HUES64 (cell line): ENCODE data around the gene SI. TPM values are rescaled to one million over a fixed set of nuclear protein-coding genes. Genes with fewer than 3 reads are reported as not detected.

Experiments
- H3K27ac ChIP-seq: 2 replicates; pipeline ENCODE4 v1.7.0; 2013; ENCODE audit warnings: low read depth, low read length, inconsistent platforms
- H3K27me3 ChIP-seq: 2 replicates; pipeline ENCODE4 v1.6.1; 2013; ENCODE audit warnings: mild to moderate bottlenecking, low read length; ENCODE audit not compliant: insufficient read depth
- H3K36me3 ChIP-seq: 2 replicates; pipeline ENCODE4 v1.6.1; 2013; ENCODE audit warnings: mild to moderate bottlenecking, low read length; ENCODE audit not compliant: insufficient read depth
- H3K4me1 ChIP-seq: 2 replicates; pipeline ENCODE4 v1.6.1; 2013; ENCODE audit warnings: mild to moderate bottlenecking, low read length, moderate library complexity; ENCODE audit not compliant: insufficient read depth
- H3K4me3 ChIP-seq: 2 replicates; pipeline ENCODE4 v1.5.1; 2013; ENCODE audit warnings: mild to moderate bottlenecking, low read length, moderate library complexity
- H3K9ac ChIP-seq: 2 replicates; pipeline ENCODE4 v1.6.1; 2013; ENCODE audit warnings: mild to moderate bottlenecking, low read depth, low read length
- H3K9me3 ChIP-seq: 2 replicates; pipeline ENCODE4 v1.6.1; 2013; ENCODE audit warnings: low read depth, low read length; ENCODE audit not compliant: insufficient read depth
- WGBS: fragments of 150-250, 120-280 bp; methylation state at CpG from one replicate; pipeline ENCODE4 v1.1.7; 2013; ENCODE audit warnings: missing lambda C conversion rate; 5-methylcytosine and 5-hydroxymethylcytosine counted together
- polyA plus RNA-seq, 2 experiments: library from polyadenylated mRNA; stranded (reverse); fragments of 50-300 nt; gene quantifications; one replicate each; pipeline ENCODE4 v1.2.3, GENCODE V29; 2013

The SI gene
- polyA plus RNA-seq (2013, experiment 1 of 2) = not detected
- polyA plus RNA-seq (2013, experiment 2 of 2) = not detected

DNA sequence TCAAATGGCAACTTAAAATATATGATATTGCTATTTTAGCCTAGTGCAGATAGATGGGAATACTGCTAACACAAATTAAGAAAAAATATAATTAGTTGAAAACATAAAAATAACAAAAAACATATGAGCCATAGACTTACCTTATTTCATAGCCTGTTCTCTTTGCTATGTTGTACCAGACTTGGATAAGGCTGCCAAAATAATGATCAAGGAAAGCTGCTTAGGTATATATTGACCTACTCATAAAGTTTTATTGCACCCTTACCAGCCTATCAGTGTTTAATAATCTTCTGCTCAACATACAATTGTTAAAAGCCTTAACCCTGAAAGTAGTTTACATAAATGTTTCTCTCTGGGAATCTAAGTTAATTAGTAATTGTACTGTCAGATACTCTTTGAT, at the start of gene SI:
SI (minus strand) TSS at position 204 of the 400 bp plus-strand sequence. CDS start 2,484 bp downstream, outside the sequence.
- no peaks in the 10 kb centered on the region for H3K27me3 ChIP-seq
- no peaks in the 10 kb centered on the region for H3K36me3 ChIP-seq
- no peak within 1 kb of the TSS for H3K4me3 ChIP-seq

GRCh38 chr3:165125836-165126235, 47.5 kb upstream of the SI start:
- Histone ChIP-seq H3K27ac (no peak overlapping the region), H3K4me3 (no peak overlapping the region), H3K4me1 (no peaks in the 10 kb centered on the region), H3K27me3 (no peaks in the 10 kb centered on the region), H3K9me3 (0 out of 2 replicates have a peak, but pooled peaks cover 3% of the 10 kb centered on the region), H3K9ac (no peak overlapping the region), H3K36me3 (no peaks in the 10 kb centered on the region)

More for the DNA sequence above, at the start of gene SI:
- Histone ChIP-seq H3K9me3 (no peaks in the 10 kb centered on the region), H3K9ac (no peak within 1 kb of the TSS), H3K4me1 (no peaks in the 10 kb centered on the region), H3K27ac (no peak within 1 kb of the TSS)

GRCh38 chr3:165111401-165111800, 33.1 kb upstream of the SI start:
- H3K4me1 ChIP-seq = no peaks in the 10 kb centered on the region
- H3K4me3 ChIP-seq = no peak overlapping the region
- H3K27me3 ChIP-seq = no peaks in the 10 kb centered on the region
- no peaks in the 10 kb centered on the region for H3K36me3 ChIP-seq
- H3K27ac ChIP-seq = no peak overlapping the region
- H3K9ac ChIP-seq = no peak overlapping the region
- H3K9me3 ChIP-seq = no peaks in the 10 kb centered on the region
- WGBS = no CpG with 5 or more reads among the region's 1 CpG

GRCh38 chr3:165103616-165104015, 25.3 kb upstream of the SI start:
- Histone ChIP-seq H3K36me3 (no peaks in the 10 kb centered on the region), H3K4me1 (no peaks in the 10 kb centered on the region), H3K4me3 (no peak overlapping the region), H3K9ac (no peak overlapping the region), H3K9me3 (no peaks in the 10 kb centered on the region), H3K27ac (no peak overlapping the region), H3K27me3 (no peaks in the 10 kb centered on the region)
- no CpG with 5 or more reads among the region's 1 CpG for WGBS

GRCh38 chr3:165082650-165083049, 4.4 kb upstream of the SI start:
- no peaks in the 10 kb centered on the region for H3K36me3 ChIP-seq
- H3K27ac ChIP-seq = no peak overlapping the region
- no peaks in the 10 kb centered on the region for H3K27me3 ChIP-seq
- H3K4me1 ChIP-seq = no peaks in the 10 kb centered on the region
- H3K9me3 ChIP-seq = no peaks in the 10 kb centered on the region
- no peak overlapping the region for H3K9ac ChIP-seq
- H3K4me3 ChIP-seq = no peak overlapping the region

GRCh38 chr3:165081183-165081582, 2.9 kb upstream of the SI start:
- Histone ChIP-seq H3K27me3 (no peaks in the 10 kb centered on the region), H3K27ac (no peak overlapping the region), H3K36me3 (no peaks in the 10 kb centered on the region), H3K9me3 (no peaks in the 10 kb centered on the region), H3K4me3 (no peak overlapping the region), H3K4me1 (no peaks in the 10 kb centered on the region), H3K9ac (no peak overlapping the region)
- WGBS = no CpG with 5 or more reads among the region's 1 CpG

- no peaks in the 10 kb centered on the region for H3K4me1 ChIP-seq
- H3K9ac ChIP-seq = no peak overlapping the region
- H3K27me3 ChIP-seq = no peaks in the 10 kb centered on the region
- no CpG with 5 or more reads among the region's 1 CpG for WGBS
- no peak overlapping the region for H3K27ac ChIP-seq
- no peaks in the 10 kb centered on the region for H3K9me3 ChIP-seq
- no peaks in the 10 kb centered on the region for H3K36me3 ChIP-seq
- no peak overlapping the region for H3K4me3 ChIP-seq
Measured at GRCh38 chr3:165075695-165076094, 2.6 kb downstream of the SI start.

DNA sequence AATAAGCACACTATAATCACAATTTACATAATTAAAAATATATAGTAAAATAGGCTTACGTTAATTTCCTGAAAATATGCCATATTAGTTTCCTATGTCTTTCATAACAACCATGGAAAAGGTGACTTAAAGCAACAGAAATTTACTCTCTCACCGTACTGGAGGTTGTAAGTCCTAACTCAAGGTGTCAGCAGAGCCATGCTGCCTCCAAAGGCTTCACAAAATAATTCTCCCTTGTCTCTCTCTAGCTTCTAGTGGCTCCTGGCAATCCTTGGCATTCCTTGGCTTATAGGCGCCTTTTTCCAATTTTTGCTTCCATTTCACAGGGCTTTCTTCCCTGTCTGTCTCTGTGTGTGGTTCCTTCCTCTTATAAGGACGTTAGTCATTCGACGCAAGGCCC, 7.6 kb downstream of the SI start:
- no peaks in the 10 kb centered on the region for H3K4me1 ChIP-seq
- 68% methylated on average over 6 of the region's 6 CpGs for WGBS
- no peak overlapping the region for H3K27ac ChIP-seq
- no peak overlapping the region for H3K4me3 ChIP-seq
- no peaks in the 10 kb centered on the region for H3K36me3 ChIP-seq
- H3K9me3 ChIP-seq = no peaks in the 10 kb centered on the region
- no peaks in the 10 kb centered on the region for H3K27me3 ChIP-seq
- no peak overlapping the region for H3K9ac ChIP-seq

DNA sequence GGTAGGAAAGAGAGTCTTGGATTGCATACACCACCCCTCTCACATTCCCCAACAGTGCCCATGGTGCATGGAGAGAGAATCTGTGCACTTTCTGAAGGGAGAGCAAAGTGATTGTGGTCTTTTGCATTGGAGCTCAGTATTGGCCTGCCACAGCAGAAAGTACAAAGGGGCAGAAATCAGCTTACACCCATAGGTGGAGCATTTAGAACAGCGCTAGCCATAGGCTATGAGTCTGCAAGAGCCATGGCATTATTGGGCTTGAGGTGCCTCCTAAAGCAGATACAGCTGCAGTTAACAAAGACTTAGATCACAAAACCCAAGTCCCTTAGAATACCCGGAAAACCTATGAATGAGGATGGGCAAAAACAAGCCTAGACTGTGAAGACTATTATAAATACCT, 21.8 kb downstream of the SI start:
- Histone ChIP-seq H3K27me3 (no peaks in the 10 kb centered on the region), H3K4me1 (no peaks in the 10 kb centered on the region), H3K36me3 (no peaks in the 10 kb centered on the region), H3K27ac (no peak overlapping the region), H3K9ac (no peak overlapping the region), H3K4me3 (no peak overlapping the region), H3K9me3 (no peaks in the 10 kb centered on the region)
- 90% methylated on average over 2 of the region's 2 CpGs for WGBS

GRCh38 chr3:165040186-165040585, 38.1 kb downstream of the SI start:
- no peaks in the 10 kb centered on the region for H3K4me1 ChIP-seq
- no CpG with 5 or more reads among the region's 1 CpG for WGBS
- H3K9ac ChIP-seq = no peak overlapping the region

DNA sequence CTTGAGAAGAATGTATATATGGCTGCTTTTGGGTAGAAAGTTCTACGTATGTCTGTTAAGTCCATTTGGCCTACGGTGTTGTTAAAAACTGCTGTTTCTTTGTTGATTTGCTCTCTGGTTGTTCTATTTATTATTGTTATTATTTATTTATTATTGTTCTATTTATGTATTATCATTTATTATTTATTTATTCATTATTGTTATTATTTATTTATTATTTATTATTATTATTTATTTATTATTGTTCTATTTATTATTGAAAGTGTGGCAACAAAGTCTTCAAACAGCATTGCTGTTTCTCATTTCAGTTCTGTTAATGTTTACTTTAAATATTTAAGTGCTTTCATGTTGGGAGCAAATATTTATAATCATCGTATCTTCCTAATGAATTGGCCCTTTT, 66.7 kb downstream of the SI start:
- H3K4me1 ChIP-seq = no peaks in the 10 kb centered on the region
- no peak overlapping the region for H3K4me3 ChIP-seq
- no peaks in the 10 kb centered on the region for H3K9me3 ChIP-seq
- no peaks in the 10 kb centered on the region for H3K36me3 ChIP-seq
- H3K9ac ChIP-seq = no peak overlapping the region
- WGBS = 96% methylated on average over 2 of the region's 3 CpGs
- H3K27ac ChIP-seq = no peak overlapping the region
- no peaks in the 10 kb centered on the region for H3K27me3 ChIP-seq

More at GRCh38 chr3:165040186-165040585, 38.1 kb downstream of the SI start:
- H3K27ac ChIP-seq = no peak overlapping the region
- no peaks in the 10 kb centered on the region for H3K36me3 ChIP-seq
- H3K4me3 ChIP-seq = no peak overlapping the region
- H3K27me3 ChIP-seq = no peaks in the 10 kb centered on the region
- no peaks in the 10 kb centered on the region for H3K9me3 ChIP-seq

DNA sequence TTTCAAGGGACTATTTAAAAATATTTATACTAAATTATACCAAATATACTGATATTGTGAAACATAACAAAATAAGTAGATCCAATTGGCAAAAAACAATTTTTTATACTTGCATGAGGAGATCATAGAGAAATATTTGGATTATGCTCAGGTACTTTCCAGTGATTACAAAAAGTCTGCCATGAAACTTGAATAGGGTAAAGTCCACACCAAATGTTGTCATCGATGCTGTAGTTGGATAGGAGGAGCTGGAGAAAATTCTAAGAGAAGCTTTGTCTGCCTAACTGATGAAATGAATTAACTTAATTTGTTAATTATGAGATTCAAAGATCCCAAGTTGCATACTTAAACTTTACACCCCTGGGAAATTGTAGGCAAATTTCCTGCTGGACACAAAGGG, 93.3 kb downstream of the SI start:
- no peaks in the 10 kb centered on the region for H3K4me1 ChIP-seq
- no peaks in the 10 kb centered on the region for H3K27me3 ChIP-seq
- WGBS = 93% methylated on average over 1 of the region's 1 CpG
- H3K36me3 ChIP-seq = no peaks in the 10 kb centered on the region
- H3K4me3 ChIP-seq = no peak overlapping the region
- H3K9me3 ChIP-seq = no peaks in the 10 kb centered on the region
- no peak overlapping the region for H3K9ac ChIP-seq
- no peak overlapping the region for H3K27ac ChIP-seq
